ENCODE results near the gene RYR2.

- TF ChIP-seq CTCF (IDR thresholded peaks at IDR 0.05) (no peak), EZH2 (IDR thresholded peaks at IDR 0.05) (no peak)
Measured at GRCh38 chr1:237171454-237172117, 129.6 kb downstream of the RYR2 start.
